Astrocyte (in vitro differentiated cells and primary cell): ENCODE results near the gene GTF2F2. TPM values are rescaled to one million over a fixed set of nuclear protein-coding genes. Genes with fewer than 3 reads are reported as not detected.

Source experiments
- DNase-seq: peaks from one replicate; pipeline ENCODE4 v3.0.0-alpha.2; 2010; ENCODE audit warnings: low read depth
- FAIRE-seq: peaks from 2 replicates; lab custom pipeline; 2011; peaks lifted over from hg19 to GRCh38; lab: Jason Lieb, UNC
- H2AFZ ChIP-seq: 2 replicates; pipeline ENCODE4 v1.6.0; 2012; ENCODE audit warnings: low read depth, low read length, inconsistent platforms
- H3K27ac ChIP-seq: 2 replicates; pipeline ENCODE4 v1.5.1; 2011; ENCODE audit warnings: low read depth, low read length, inconsistent platforms
- H3K27me3 ChIP-seq: 2 replicates; pipeline ENCODE4 v1.6.0; 2011; ENCODE audit warnings: low read length, inconsistent platforms; ENCODE audit not compliant: insufficient read depth
- H3K36me3 ChIP-seq: 2 replicates; pipeline ENCODE4 v1.5.1; 2011; ENCODE audit warnings: low read length, inconsistent platforms; ENCODE audit not compliant: insufficient read depth
- H3K4me1 ChIP-seq: 2 replicates; pipeline ENCODE4 v1.5.1; 2011; ENCODE audit warnings: low read length, inconsistent platforms; ENCODE audit not compliant: insufficient read depth
- H3K4me2 ChIP-seq: 2 replicates; pipeline ENCODE4 v1.6.0; 2012; ENCODE audit warnings: low read length, inconsistent platforms
- H3K4me3 ChIP-seq: 2 replicates; pipeline ENCODE4 v1.5.1; 2011; ENCODE audit warnings: low read depth, mild to moderate bottlenecking, low read length, inconsistent platforms; ENCODE audit not compliant: insufficient read depth
- H3K79me2 ChIP-seq: 2 replicates; pipeline ENCODE4 v1.6.0; 2012; ENCODE audit warnings: mild to moderate bottlenecking, low read length, inconsistent platforms; ENCODE audit not compliant: insufficient read depth
- H3K9ac ChIP-seq: 2 replicates; pipeline ENCODE4 v1.6.0; 2012; ENCODE audit warnings: mild to moderate bottlenecking, low read length, inconsistent platforms
- H3K9me3 ChIP-seq: 2 replicates; pipeline ENCODE4 v1.5.1; 2012; ENCODE audit warnings: low read depth, mild to moderate bottlenecking, low read length, inconsistent platforms; ENCODE audit not compliant: insufficient read depth
- H4K20me1 ChIP-seq: 2 replicates; pipeline ENCODE4 v1.6.0; 2012; ENCODE audit warnings: low read length, inconsistent platforms; ENCODE audit not compliant: insufficient read depth
- H3K27ac Mint-ChIP-seq: one replicate; pipeline ENCODE4 v1.8.0; 2021; ENCODE audit warnings: mild to moderate bottlenecking, mixed read lengths; ENCODE audit not compliant: unreplicated experiment
- H3K27me3 Mint-ChIP-seq: one replicate; pipeline ENCODE4 v1.8.0; 2021; ENCODE audit warnings: low read depth, mixed read lengths; ENCODE audit not compliant: unreplicated experiment
- H3K36me3 Mint-ChIP-seq: one replicate; pipeline ENCODE4 v1.8.0; 2021; ENCODE audit warnings: low read depth, mixed read lengths; ENCODE audit not compliant: unreplicated experiment
- H3K4me1 Mint-ChIP-seq: one replicate; pipeline ENCODE4 v1.8.0; 2021; ENCODE audit warnings: low read depth, mixed read lengths; ENCODE audit not compliant: unreplicated experiment
- H3K4me3 Mint-ChIP-seq: one replicate; pipeline ENCODE4 v1.8.0; 2021; ENCODE audit warnings: mild to moderate bottlenecking, moderate library complexity, mixed read lengths; ENCODE audit not compliant: unreplicated experiment
- H3K9me3 Mint-ChIP-seq: one replicate; pipeline ENCODE4 v1.8.0; 2021; ENCODE audit warnings: mild to moderate bottlenecking, mixed read lengths; ENCODE audit not compliant: unreplicated experiment
- EZH2 ChIP-seq: IDR thresholded peaks from 2 replicates; pipeline ENCODE4 v1.6.1; 2012; ENCODE audit warnings: mild to moderate bottlenecking, low read length, inconsistent platforms; ENCODE audit not compliant: insufficient read depth
- total RNA-seq: library from RNA; stranded (reverse); gene quantifications from 2 replicates; pipeline ENCODE4 v1.2.1, GENCODE V29; 2021
- TF ChIP-seq, protein P1 (sequence below): IDR thresholded peaks from 2 replicates; pipeline ENCODE4 v1.5.1; 2011; ENCODE audit warnings: low read depth, mild to moderate bottlenecking, inconsistent platforms, low read length, moderate library complexity; ENCODE audit not compliant: insufficient read depth

Gene GTF2F2
- total RNA-seq, 1 donor from 2014 or later, result 27.8 TPM

DNA sequence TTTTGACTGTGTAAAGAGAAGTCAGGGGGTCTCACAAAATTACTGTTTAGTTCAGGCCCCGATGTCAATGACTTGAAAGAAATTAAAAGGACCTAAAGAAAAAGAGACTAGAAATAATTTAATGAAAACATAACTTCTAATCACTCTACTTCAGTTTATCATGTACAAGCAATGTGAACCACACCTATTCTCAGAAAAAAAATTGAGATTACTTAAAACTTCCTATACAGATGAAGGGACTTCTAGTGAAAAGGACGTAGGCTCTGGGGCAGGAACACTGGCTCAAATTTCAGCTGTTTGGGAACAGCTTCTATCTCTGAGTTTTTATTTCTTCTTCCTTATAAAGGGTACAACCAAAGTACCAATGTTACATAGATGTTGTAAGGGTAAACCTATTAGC, 182.7 kb downstream of the GTF2F2 start:
- H3K36me3 ChIP-seq, result no peaks in the 10 kb centered on the region
- no peak overlapping the region for H2AFZ ChIP-seq
- H3K27me3 ChIP-seq, result no peaks in the 10 kb centered on the region
- no peak for TF ChIP-seq EZH2
- TF ChIP-seq, protein P1, sequence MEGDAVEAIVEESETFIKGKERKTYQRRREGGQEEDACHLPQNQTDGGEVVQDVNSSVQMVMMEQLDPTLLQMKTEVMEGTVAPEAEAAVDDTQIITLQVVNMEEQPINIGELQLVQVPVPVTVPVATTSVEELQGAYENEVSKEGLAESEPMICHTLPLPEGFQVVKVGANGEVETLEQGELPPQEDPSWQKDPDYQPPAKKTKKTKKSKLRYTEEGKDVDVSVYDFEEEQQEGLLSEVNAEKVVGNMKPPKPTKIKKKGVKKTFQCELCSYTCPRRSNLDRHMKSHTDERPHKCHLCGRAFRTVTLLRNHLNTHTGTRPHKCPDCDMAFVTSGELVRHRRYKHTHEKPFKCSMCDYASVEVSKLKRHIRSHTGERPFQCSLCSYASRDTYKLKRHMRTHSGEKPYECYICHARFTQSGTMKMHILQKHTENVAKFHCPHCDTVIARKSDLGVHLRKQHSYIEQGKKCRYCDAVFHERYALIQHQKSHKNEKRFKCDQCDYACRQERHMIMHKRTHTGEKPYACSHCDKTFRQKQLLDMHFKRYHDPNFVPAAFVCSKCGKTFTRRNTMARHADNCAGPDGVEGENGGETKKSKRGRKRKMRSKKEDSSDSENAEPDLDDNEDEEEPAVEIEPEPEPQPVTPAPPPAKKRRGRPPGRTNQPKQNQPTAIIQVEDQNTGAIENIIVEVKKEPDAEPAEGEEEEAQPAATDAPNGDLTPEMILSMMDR, result no peak
- H3K36me3 Mint-ChIP-seq, result peaks cover 1% of the 10 kb centered on the region
- no peak for FAIRE-seq
- peaks cover 7% of the 10 kb centered on the region for H3K27me3 Mint-ChIP-seq
- no peak overlapping the region for H3K9ac ChIP-seq
- H3K27ac Mint-ChIP-seq, result no peak overlapping the region
- H3K4me3 Mint-ChIP-seq, result no peak overlapping the region
- no peaks in the 10 kb centered on the region for H3K4me1 Mint-ChIP-seq
- H3K4me1 ChIP-seq, result no peaks in the 10 kb centered on the region
- no peak for DNase-seq
- H3K4me2 ChIP-seq, result no peak overlapping the region
- no peak overlapping the region for H3K4me3 ChIP-seq
- H3K9me3 ChIP-seq, result no peaks in the 10 kb centered on the region
- no peaks in the 10 kb centered on the region for H3K79me2 ChIP-seq
- H3K9me3 Mint-ChIP-seq, result peaks cover 2% of the 10 kb centered on the region
- H3K27ac ChIP-seq, result no peak overlapping the region
- no peaks in the 10 kb centered on the region for H4K20me1 ChIP-seq

DNA sequence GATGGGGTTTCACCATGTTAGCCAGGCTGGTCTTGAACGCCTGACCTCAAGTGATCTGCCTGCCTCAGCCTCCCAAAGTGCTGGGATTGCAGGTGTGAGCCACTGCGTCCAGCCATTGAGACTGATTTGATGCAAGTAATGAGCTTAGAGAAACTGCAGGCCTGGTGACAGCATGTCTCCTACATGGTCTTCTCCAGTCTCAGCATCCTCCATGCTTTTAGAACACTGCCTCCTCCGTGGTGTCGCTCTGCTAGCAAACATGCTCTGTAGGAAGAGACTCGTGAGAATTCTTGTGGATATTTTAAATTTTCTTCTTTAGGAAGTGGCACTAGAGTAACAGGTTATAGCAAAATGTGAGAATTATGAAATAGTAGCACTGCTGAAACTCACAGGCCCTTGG, 183.6 kb downstream of the GTF2F2 start:
- FAIRE-seq (no peak), DNase-seq (no peak)
- peaks cover 2% of the 10 kb centered on the region for H3K9me3 Mint-ChIP-seq
- H3K27me3 ChIP-seq, result no peaks in the 10 kb centered on the region
- no peaks in the 10 kb centered on the region for H3K4me1 Mint-ChIP-seq
- no peaks in the 10 kb centered on the region for H4K20me1 ChIP-seq
- TF ChIP-seq EZH2, result no peak
- TF ChIP-seq, protein P1, result no peak
- H3K27ac Mint-ChIP-seq, result no peak overlapping the region
- peaks cover 7% of the 10 kb centered on the region for H3K27me3 Mint-ChIP-seq
- H3K36me3 ChIP-seq, result no peaks in the 10 kb centered on the region
- peaks cover 1% of the 10 kb centered on the region for H3K36me3 Mint-ChIP-seq
- no peak overlapping the region for H2AFZ ChIP-seq
- no peak overlapping the region for H3K4me3 Mint-ChIP-seq
- H3K79me2 ChIP-seq, result no peaks in the 10 kb centered on the region
- no peaks in the 10 kb centered on the region for H3K9me3 ChIP-seq
- H3K4me2 ChIP-seq, result no peak overlapping the region
- H3K9ac ChIP-seq, result no peak overlapping the region
- no peaks in the 10 kb centered on the region for H3K4me1 ChIP-seq
- H3K27ac ChIP-seq, result no peak overlapping the region
- H3K4me3 ChIP-seq, result no peak overlapping the region

- H3K4me1 Mint-ChIP-seq, result no peaks in the 10 kb centered on the region
- no peaks in the 10 kb centered on the region for H3K36me3 Mint-ChIP-seq
- FAIRE-seq, result no peak
- no peaks in the 10 kb centered on the region for H4K20me1 ChIP-seq
- no peak overlapping the region for H3K27ac ChIP-seq
- H3K27me3 ChIP-seq, result no peaks in the 10 kb centered on the region
- H3K27ac Mint-ChIP-seq, result no peak overlapping the region
- no peak for TF ChIP-seq EZH2
- TF ChIP-seq, protein P1, result no peak
- no peak overlapping the region for H3K4me3 ChIP-seq
- no peaks in the 10 kb centered on the region for H3K36me3 ChIP-seq
- no peaks in the 10 kb centered on the region for H3K9me3 ChIP-seq
- no peak overlapping the region for H2AFZ ChIP-seq
- no peak overlapping the region for H3K9ac ChIP-seq
- DNase-seq, result no peak
- no peak overlapping the region for H3K4me3 Mint-ChIP-seq
- no peaks in the 10 kb centered on the region for H3K79me2 ChIP-seq
- H3K4me1 ChIP-seq, result peaks cover 3% of the 10 kb centered on the region
- no peaks in the 10 kb centered on the region for H3K9me3 Mint-ChIP-seq
- no peak overlapping the region for H3K4me2 ChIP-seq
- H3K27me3 Mint-ChIP-seq, result peaks cover 7% of the 10 kb centered on the region
Observed at GRCh38 chr13:45305079-45305478, 184.8 kb downstream of the GTF2F2 start.
